ENCODE measurements around the gene KIAA0753.
"Not testable (repeated sequence)": the region's sequence is repeated elsewhere in the genome, so short reads cannot be mapped to it uniquely, and the experiment has no call there.

Gene KIAA0753

GRCh38 chr17:6596081-6596480 lies 44.4 kb downstream of the KIAA0753 start:
- no peak for DNase-seq

- DNase-seq, result not testable (repeated sequence)
Observed at GRCh38 chr17:6593371-6593770, 47.1 kb downstream of the KIAA0753 start.

GRCh38 chr17:6592173-6592572 lies 48.3 kb downstream of the KIAA0753 start:
- DNase-seq, result no peak

GRCh38 chr17:6591599-6592158 lies 48.8 kb downstream of the KIAA0753 start:
- no peak for DNase-seq

GRCh38 chr17:6589266-6589946 lies 51.1 kb downstream of the KIAA0753 start:
- DNase-seq, result no peak

GRCh38 chr17:6588165-6588564 lies 52.3 kb downstream of the KIAA0753 start:
- no peak for DNase-seq

GRCh38 chr17:6587310-6587709 lies 53.2 kb downstream of the KIAA0753 start:
- DNase-seq, result no peak

- no peak for DNase-seq
Observed at GRCh38 chr17:6583411-6583810, 57.1 kb downstream of the KIAA0753 start.

GRCh38 chr17:6580625-6581024 lies 59.9 kb downstream of the KIAA0753 start:
- DNase-seq, result no peak

- DNase-seq, result no peak
Observed at GRCh38 chr17:6578491-6578890, 62.0 kb downstream of the KIAA0753 start.

- no peak for DNase-seq
Observed at GRCh38 chr17:6577686-6578263, 62.7 kb downstream of the KIAA0753 start.

- DNase-seq, result no peak
Observed at GRCh38 chr17:6576038-6576785, 64.3 kb downstream of the KIAA0753 start.

- DNase-seq, result no peak
Observed at GRCh38 chr17:6575596-6575988, 64.9 kb downstream of the KIAA0753 start.

GRCh38 chr17:6574687-6575595 lies 65.6 kb downstream of the KIAA0753 start:
- DNase-seq, result no peak

- DNase-seq, result no peak
Observed at GRCh38 chr17:6573982-6574686, 66.4 kb downstream of the KIAA0753 start.

GRCh38 chr17:6573495-6573894 lies 67.0 kb downstream of the KIAA0753 start:
- not testable (repeated sequence) for DNase-seq

GRCh38 chr17:6572972-6573370 lies 67.5 kb downstream of the KIAA0753 start:
- no peak for DNase-seq

- DNase-seq, result no peak
Observed at GRCh38 chr17:6571452-6571781, 69.1 kb downstream of the KIAA0753 start.

- no peak for DNase-seq
Observed at GRCh38 chr17:6570731-6571451, 69.6 kb downstream of the KIAA0753 start.

GRCh38 chr17:6569370-6570285 lies 70.9 kb downstream of the KIAA0753 start:
- DNase-seq, result no peak

Measured in DMS79 treated with DMSO at 0.1 percent for 48 hours (cell line).